Activated CD4-positive, alpha-beta T cell treated with anti-CD3 and anti-CD28 coated beads for 36 hours (primary cell): ENCODE results near the gene SARS2. TPM values are rescaled to one million over a fixed set of nuclear protein-coding genes. Genes with fewer than 3 reads are reported as not detected.

ENCODE experiments used
- ATAC-seq: fragments of 200-7000 bp; cut with Tn5 transposase; one replicate; pipeline ENCODE4 v1.10.0; 2021; ENCODE audit warnings: mild to moderate bottlenecking, moderate library complexity
- CTCF ChIA-PET: fragments of 350-600 bp; sonication (Branson Sonifier 250); formaldehyde crosslinking; loops from one replicate; lab custom pipeline; 2021; ENCODE audit warnings: antibody characterized with exemption; lab: Charles Lee
- POLR2A ChIA-PET: fragments of 350-600 bp; sonication (Branson Sonifier 250); formaldehyde crosslinking; loops from one replicate; lab custom pipeline; 2021; ENCODE audit warnings: antibody characterized with exemption, inconsistent platforms; lab: Charles Lee
- DNase-seq: peaks from one replicate; pipeline ENCODE4 v3.0.0-alpha.2; 2020
- H3K27ac Mint-ChIP-seq: one replicate; pipeline ENCODE4 v1.8.0; 2021; ENCODE audit warnings: mixed read lengths
- H3K27me3 Mint-ChIP-seq: one replicate; pipeline ENCODE4 v1.8.0; 2021; ENCODE audit warnings: mixed read lengths
- H3K36me3 Mint-ChIP-seq: one replicate; pipeline ENCODE4 v1.8.0; 2021; ENCODE audit warnings: low read depth, mixed read lengths
- H3K4me1 Mint-ChIP-seq: one replicate; pipeline ENCODE4 v1.8.0; 2021; ENCODE audit warnings: mixed read lengths
- H3K4me3 Mint-ChIP-seq: one replicate; pipeline ENCODE4 v1.8.0; 2021; ENCODE audit warnings: mild to moderate bottlenecking, moderate library complexity, mixed read lengths
- H3K9me3 Mint-ChIP-seq: one replicate; pipeline ENCODE4 v1.8.0; 2021; ENCODE audit warnings: low read depth, mixed read lengths
- intact Hi-C, 2 experiments: fragments of 100-400 bp; cut with DNase I in 1 of 2; cut with micrococcal nuclease in 1 of 2; formaldehyde crosslinking; loops; one replicate each; pipeline versions ENCODE4 v1.14.2 to v1.15.1; 2022 to 2024; cut with DNase I, micrococcal nuclease
- total RNA-seq, 2 experiments: library from RNA; stranded (reverse); gene quantifications; one replicate each; pipeline ENCODE4 v1.2.3, GENCODE V29; 2021

SARS2 gene
- total RNA-seq, 2 experiments from 2014 or later: 36.7 to 39.4 TPM

DNA sequence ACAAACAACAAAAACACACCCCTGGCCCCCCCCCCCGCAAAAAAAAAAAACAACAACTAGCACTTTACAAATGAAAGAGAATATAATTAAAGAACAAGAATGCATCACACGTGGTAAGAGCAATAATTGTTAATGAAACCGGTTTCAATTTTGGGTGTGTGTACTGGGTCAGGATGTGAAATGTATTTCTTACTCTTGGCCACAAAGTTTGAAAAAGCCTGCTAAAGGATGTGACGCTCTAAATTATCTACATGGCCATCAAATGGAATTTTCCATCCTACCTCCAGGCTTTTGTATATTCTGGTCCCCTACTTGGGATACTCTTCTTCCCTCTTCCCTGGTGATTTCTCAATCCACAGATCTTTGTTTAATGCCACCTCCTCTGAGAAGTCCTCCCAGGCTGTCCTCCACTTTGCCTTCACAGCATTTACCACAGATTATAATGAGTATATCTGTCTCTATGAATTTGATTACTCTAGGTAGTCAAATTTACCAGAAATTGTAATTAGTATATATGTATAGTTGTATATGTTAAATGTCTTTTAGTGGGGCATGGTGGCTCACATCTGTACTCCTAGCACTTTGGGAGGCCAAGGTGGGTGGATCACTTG, 2.1 kb downstream of the SARS2 start:
- intact Hi-C loops: no loop called here
- ATAC-seq (no peak), DNase-seq (no peak)
- Mint-ChIP-seq H3K9me3 (no peaks in the 10 kb centered on the region), H3K4me3 (peak overlapping the region; percentile 81), H3K27me3 (no peaks in the 10 kb centered on the region), H3K4me1 (peaks cover 28% of the 10 kb centered on the region), H3K27ac (peak overlapping the region; percentile 77), H3K36me3 (peaks cover 31% of the 10 kb centered on the region)
- ChIA-PET CTCF (interaction anchor here (0.7 to 1.3 kb wide), 4 partner anchors 25 to 593 kb away, joined by 3 read pairs; partner anchors contain the start of gene NFKBIB), POLR2A (no interaction called here)

- Mint-ChIP-seq H3K36me3 (peaks cover 23% of the 10 kb centered on the region), H3K4me3 (no peak overlapping the region), H3K27me3 (no peaks in the 10 kb centered on the region), H3K27ac (no peak overlapping the region), H3K9me3 (no peaks in the 10 kb centered on the region), H3K4me1 (peaks cover 15% of the 10 kb centered on the region)
- DNase-seq (no peak), ATAC-seq (no peak)
- ChIA-PET POLR2A (no interaction called here), CTCF (interaction anchor here (0.7 to 1.1 kb wide), 3 partner anchors 58 to 563 kb away, joined by 3 to 4 read pairs (median 3); no protein-coding TSS in a partner anchor)
- intact Hi-C loops: no loop called here
Measured at GRCh38 chr19:38924388-38924787, 6.2 kb downstream of the SARS2 start.

GRCh38 chr19:38922482-38922881, 8.1 kb downstream of the SARS2 start:
- no peak overlapping the region for H3K4me3 Mint-ChIP-seq
- no peak for ATAC-seq
- H3K27ac Mint-ChIP-seq: no peak overlapping the region
- no peaks in the 10 kb centered on the region for H3K9me3 Mint-ChIP-seq
- CTCF ChIA-PET: no interaction called here
- POLR2A ChIA-PET: no interaction called here
- intact Hi-C loops: no loop called here
- H3K4me1 Mint-ChIP-seq: no peaks in the 10 kb centered on the region
- peaks cover 18% of the 10 kb centered on the region for H3K36me3 Mint-ChIP-seq
- DNase-seq: no peak
- no peaks in the 10 kb centered on the region for H3K27me3 Mint-ChIP-seq

DNA sequence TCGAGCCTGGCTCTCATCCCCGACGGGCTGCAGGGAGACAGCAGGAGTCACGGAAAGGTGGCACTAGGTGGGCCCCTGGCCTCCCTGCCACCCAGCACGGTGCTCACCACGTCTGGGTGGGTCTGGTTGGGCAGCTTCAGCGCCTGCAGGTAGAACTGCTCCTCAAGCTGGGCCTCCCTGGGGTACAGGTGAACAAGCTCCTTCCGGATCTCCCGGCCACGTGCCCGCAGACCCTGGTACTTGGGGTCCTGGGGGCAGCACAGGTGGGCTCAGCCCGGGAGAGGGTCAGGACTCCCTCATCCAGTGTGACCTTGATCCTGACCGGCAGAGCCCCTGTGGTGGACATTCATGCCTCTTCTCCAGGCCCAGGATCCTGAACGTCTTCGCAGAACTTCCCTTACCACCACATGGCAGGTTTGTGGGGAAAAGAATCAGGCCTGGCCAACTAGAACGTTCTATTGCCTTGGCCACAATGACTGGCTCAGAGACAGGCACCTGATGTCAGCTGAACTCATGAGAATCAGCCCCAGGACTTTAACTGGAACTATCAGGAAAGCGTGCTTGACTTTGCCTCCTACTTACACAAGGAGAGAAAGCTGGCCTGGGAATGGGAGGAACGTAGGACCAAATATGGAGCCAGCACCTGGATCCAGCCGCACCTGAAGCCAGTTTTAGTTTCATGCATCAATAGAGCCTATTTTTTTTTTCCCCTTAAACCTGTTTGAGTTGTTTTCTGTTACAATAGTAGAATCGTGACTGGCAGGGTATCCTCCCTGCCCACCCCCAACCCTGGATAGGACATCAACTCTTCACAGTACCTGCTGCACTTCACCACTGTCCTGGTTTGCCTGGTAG, 8.9 kb downstream of the SARS2 start:
- H3K4me3 Mint-ChIP-seq: no peak overlapping the region
- ATAC-seq (no peak), DNase-seq (no peak)
- no peaks in the 10 kb centered on the region for H3K9me3 Mint-ChIP-seq
- intact Hi-C loops: no loop called here
- no peaks in the 10 kb centered on the region for H3K4me1 Mint-ChIP-seq
- peaks cover 18% of the 10 kb centered on the region for H3K36me3 Mint-ChIP-seq
- ChIA-PET POLR2A (no interaction called here), CTCF (interaction anchor here (1.2 kb wide), 1 partner anchor 9 kb away, joined by 3 read pairs; the partner anchor contains the start of genes MRPS12 and SARS2)
- no peak overlapping the region for H3K27ac Mint-ChIP-seq
- no peaks in the 10 kb centered on the region for H3K27me3 Mint-ChIP-seq

DNA sequence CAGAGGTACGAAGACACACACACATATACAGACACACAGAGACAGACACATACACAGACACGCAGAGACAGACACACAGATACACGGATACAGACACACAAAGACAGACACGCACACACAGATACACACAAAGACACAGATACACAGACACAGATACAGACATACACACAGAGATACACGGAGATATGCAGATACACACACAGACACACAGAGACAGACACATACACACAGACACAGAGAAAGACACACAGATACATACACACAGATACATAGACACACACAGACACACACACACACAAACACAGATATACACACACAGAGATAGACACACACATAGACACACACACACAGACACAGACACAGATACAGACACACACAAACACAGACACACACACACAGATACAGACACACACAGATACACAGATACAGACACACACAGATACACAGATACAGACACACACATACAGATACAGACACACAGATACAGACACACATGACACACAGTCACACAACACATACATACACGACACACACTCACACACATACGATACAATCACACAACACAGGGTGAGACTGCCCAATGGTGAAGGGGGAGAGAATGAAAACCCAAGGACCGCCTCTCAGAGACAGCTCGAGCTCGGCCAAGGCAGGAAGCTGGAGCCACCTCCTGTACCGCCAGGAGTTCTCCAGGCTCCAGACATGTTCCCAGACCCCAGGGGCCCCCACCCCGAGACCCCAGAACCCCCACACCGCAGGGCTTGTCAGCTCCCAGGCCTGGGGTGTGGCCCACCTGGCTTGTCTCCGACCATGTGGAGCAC, 9.8 kb downstream of the SARS2 start:
- H3K36me3 Mint-ChIP-seq: peaks cover 18% of the 10 kb centered on the region
- ChIA-PET CTCF (interaction anchor here (1.2 kb wide), 1 partner anchor 10 kb away, joined by 3 read pairs; the partner anchor contains the start of genes MRPS12 and SARS2), POLR2A (no interaction called here)
- no peaks in the 10 kb centered on the region for H3K4me1 Mint-ChIP-seq
- intact Hi-C loops: no loop called here
- no peaks in the 10 kb centered on the region for H3K27me3 Mint-ChIP-seq
- no peak for ATAC-seq
- H3K4me3 Mint-ChIP-seq: no peak overlapping the region
- no peak for DNase-seq
- no peaks in the 10 kb centered on the region for H3K9me3 Mint-ChIP-seq
- H3K27ac Mint-ChIP-seq: no peak overlapping the region

DNA sequence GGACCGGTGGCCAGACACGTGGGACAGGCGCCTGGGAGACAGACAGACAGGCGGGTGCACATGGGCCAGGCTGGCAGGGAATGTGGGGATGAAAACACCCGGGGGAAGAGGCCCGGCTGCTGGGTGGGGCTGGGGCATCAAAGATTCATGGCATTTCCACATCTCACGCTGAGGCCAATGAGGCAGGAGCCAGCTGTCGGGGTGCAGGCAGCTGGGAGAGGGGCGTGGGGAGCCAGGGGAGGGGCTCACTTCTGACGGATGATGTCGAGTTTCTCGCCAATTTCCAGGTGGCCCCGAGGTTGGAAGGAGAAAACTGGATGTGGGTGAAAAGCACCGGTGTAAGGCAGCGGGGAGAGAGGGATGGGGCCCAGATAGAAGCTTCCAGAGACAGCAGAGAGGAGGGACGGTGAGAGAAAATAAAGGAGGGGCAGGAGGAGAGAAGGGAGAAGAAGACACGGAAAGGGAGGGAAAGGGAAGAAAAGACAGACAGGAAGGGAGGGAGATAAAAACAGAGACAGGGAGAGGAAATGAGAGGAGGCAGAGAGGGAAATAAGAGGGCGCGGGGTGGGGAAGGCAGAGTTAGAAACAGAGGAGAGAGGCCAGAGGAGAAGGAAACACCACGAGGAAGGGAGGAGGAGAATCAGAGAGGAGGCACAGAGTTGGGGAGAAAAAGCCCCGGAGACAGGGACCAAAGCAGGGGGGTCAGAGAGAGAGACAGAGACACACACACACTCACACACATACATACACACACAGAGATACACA, 10.5 kb downstream of the SARS2 start:
- no peak overlapping the region for H3K27ac Mint-ChIP-seq
- intact Hi-C loops: no loop called here
- ATAC-seq: no peak
- H3K9me3 Mint-ChIP-seq: no peaks in the 10 kb centered on the region
- H3K4me3 Mint-ChIP-seq: no peak overlapping the region
- H3K27me3 Mint-ChIP-seq: no peaks in the 10 kb centered on the region
- no peaks in the 10 kb centered on the region for H3K4me1 Mint-ChIP-seq
- ChIA-PET CTCF (interaction anchor here (1.1 kb wide), 1 partner anchor 11 kb away, joined by 5 read pairs; the partner anchor contains the start of genes MRPS12 and SARS2), POLR2A (interaction anchor here (0.7 kb wide), 1 partner anchor 82 kb away, joined by 4 read pairs; no protein-coding TSS in a partner anchor)
- peaks cover 18% of the 10 kb centered on the region for H3K36me3 Mint-ChIP-seq
- DNase-seq: no peak

GRCh38 chr19:38918526-38918925, 12.0 kb downstream of the SARS2 start:
- POLR2A ChIA-PET: no interaction called here
- peaks cover 12% of the 10 kb centered on the region for H3K36me3 Mint-ChIP-seq
- DNase-seq (no peak), ATAC-seq (no peak)
- H3K27me3 Mint-ChIP-seq: no peaks in the 10 kb centered on the region
- CTCF ChIA-PET: interaction anchor here (1.0 kb wide), 1 partner anchor 369 kb away, joined by 3 read pairs; no protein-coding TSS in a partner anchor
- H3K27ac Mint-ChIP-seq: no peak overlapping the region
- no peaks in the 10 kb centered on the region for H3K4me1 Mint-ChIP-seq
- no peak overlapping the region for H3K4me3 Mint-ChIP-seq
- H3K9me3 Mint-ChIP-seq: no peaks in the 10 kb centered on the region
- intact Hi-C loops: no loop called here

DNA sequence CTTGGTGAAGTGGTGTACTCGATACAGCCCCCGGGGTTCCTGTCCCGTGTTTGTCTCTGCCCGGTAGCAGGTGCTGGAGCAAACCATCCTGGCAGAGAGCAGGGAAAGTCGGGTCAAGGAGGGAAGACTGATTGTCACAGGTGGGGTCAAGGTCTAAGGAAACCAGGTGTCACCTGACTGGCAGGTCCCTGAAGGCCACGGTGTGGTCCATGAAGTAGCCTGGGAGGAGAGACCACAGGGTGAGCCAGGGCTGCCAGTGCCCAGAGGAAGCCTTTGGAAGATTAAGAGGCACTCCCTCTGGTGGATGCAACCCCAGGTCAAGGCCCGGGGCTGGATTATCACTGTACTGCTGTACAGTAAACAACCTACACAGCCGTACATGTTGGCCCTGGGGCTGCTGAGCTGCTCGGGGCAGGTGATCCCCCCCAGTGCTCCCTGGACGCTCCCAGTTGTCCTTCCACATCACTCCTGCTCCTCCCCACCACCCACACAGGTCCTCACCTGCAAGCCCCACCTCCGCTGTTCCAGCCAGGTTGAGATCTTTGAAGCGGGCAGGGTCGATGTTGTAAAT, 12.6 kb downstream of the SARS2 start:
- DNase-seq (no peak), ATAC-seq (no peak)
- no peak overlapping the region for H3K4me3 Mint-ChIP-seq
- no peaks in the 10 kb centered on the region for H3K4me1 Mint-ChIP-seq
- intact Hi-C loops: no loop called here
- H3K36me3 Mint-ChIP-seq: peaks cover 12% of the 10 kb centered on the region
- no peak overlapping the region for H3K27ac Mint-ChIP-seq
- H3K27me3 Mint-ChIP-seq: no peaks in the 10 kb centered on the region
- POLR2A ChIA-PET: no interaction called here
- CTCF ChIA-PET: interaction anchor here (1.1 kb wide), 1 partner anchor 13 kb away, joined by 4 read pairs; the partner anchor contains the start of genes MRPS12 and SARS2
- no peaks in the 10 kb centered on the region for H3K9me3 Mint-ChIP-seq

- H3K9me3 Mint-ChIP-seq: no peaks in the 10 kb centered on the region
- no peak overlapping the region for H3K4me3 Mint-ChIP-seq
- peaks cover 12% of the 10 kb centered on the region for H3K36me3 Mint-ChIP-seq
- no peak overlapping the region for H3K27ac Mint-ChIP-seq
- DNase-seq: no peak
- H3K27me3 Mint-ChIP-seq: no peaks in the 10 kb centered on the region
- ATAC-seq: no peak
- intact Hi-C loops: no loop called here
- H3K4me1 Mint-ChIP-seq: peaks cover 5% of the 10 kb centered on the region
- POLR2A ChIA-PET: no interaction called here
- CTCF ChIA-PET: interaction anchor here (0.7 to 1.1 kb wide), 2 partner anchors 13 to 171 kb away, joined by 3 to 4 read pairs; partner anchors contain the start of genes MRPS12 and SARS2
Measured at GRCh38 chr19:38917516-38917915, 13.0 kb downstream of the SARS2 start.
